ENCODE data around the gene UBE2D2.
A peak's percentile ranks its signal among the peaks of the same experiment; 100 is the strongest.

The UBE2D2 gene

GRCh38 chr5:139669662-139670368, 108.7 kb downstream of the UBE2D2 start:
- no peak for ATAC-seq
- TF ChIP-seq TSHZ2 (CRISPR knock-in tag; IDR thresholded peaks at IDR 0.05) (peak; percentile 18; the same call in 1 of the 2 replicates), PPARA (CRISPR knock-in tag; IDR thresholded peaks at IDR 0.05; ENCODE audit: borderline replicate concordance) (no peak)

GRCh38 chr5:139670369-139671095, 109.4 kb downstream of the UBE2D2 start:
- peak; percentile 16; the same call in 2 of the 3 replicates for ATAC-seq
- TF ChIP-seq ZNF8 (CRISPR knock-in tag; IDR thresholded peaks at IDR 0.05): no peak
- no peak for TF ChIP-seq CSRNP3 (CRISPR knock-in tag; IDR thresholded peaks at IDR 0.05)

- ATAC-seq: 0 out of 3 replicates have a peak, but pooled peaks have one; percentile 3
Observed at GRCh38 chr5:139671096-139671841, 110.1 kb downstream of the UBE2D2 start.

More at GRCh38 chr5:139671096-139671841, 110.1 kb downstream of the UBE2D2 start:
- TF ChIP-seq ZNF8 (CRISPR knock-in tag; IDR thresholded peaks at IDR 0.05) (no peak), ZNF565 (CRISPR knock-in tag; conservative IDR thresholded peaks at IDR 0.05; ENCODE audit: low read depth) (no peak), ARNTL (CRISPR knock-in tag; IDR thresholded peaks at IDR 0.05; ENCODE audit: borderline replicate concordance, low read depth) (no peak), PATZ1 (CRISPR knock-in tag; IDR thresholded peaks at IDR 0.05; ENCODE audit: borderline replicate concordance) (no peak), SNAI2 (CRISPR knock-in tag; IDR thresholded peaks at IDR 0.05) (no peak), ZFP3 (CRISPR knock-in tag; IDR thresholded peaks at IDR 0.05) (no peak), CSRNP3 (CRISPR knock-in tag; IDR thresholded peaks at IDR 0.05) (no peak), TSHZ2 (CRISPR knock-in tag; IDR thresholded peaks at IDR 0.05) (no peak), POU6F1 (CRISPR knock-in tag; IDR thresholded peaks at IDR 0.05; ENCODE audit: borderline replicate concordance, low read depth) (no peak), ZFP30 (CRISPR knock-in tag; IDR thresholded peaks at IDR 0.05) (no peak), ZNF70 (CRISPR knock-in tag; IDR thresholded peaks at IDR 0.05) (no peak), BACH2 (CRISPR knock-in tag; IDR thresholded peaks at IDR 0.05; ENCODE audit: borderline replicate concordance) (no peak), TCF4 (CRISPR knock-in tag; IDR thresholded peaks at IDR 0.05; ENCODE audit: borderline replicate concordance) (no peak), ESRRG (CRISPR knock-in tag; IDR thresholded peaks at IDR 0.05) (no peak), OSR1 (CRISPR knock-in tag; IDR thresholded peaks at IDR 0.05) (no peak), PPARA (CRISPR knock-in tag; IDR thresholded peaks at IDR 0.05; ENCODE audit: borderline replicate concordance) (no peak)

Measured in SK-N-SH treated with all-trans-retinoic acid at 6 μM for 48 hours (cell line).